GM18508 (cell line): ENCODE data around the gene STAT5A.

Source experiments
- ATAC-seq: cut with Tn5 transposase; IDR thresholded peaks from one replicate; pipeline ENCODE4 v1.9.1; 2021; ENCODE audit warnings: moderate number of reproducible peaks; ENCODE audit not compliant: insufficient read depth, unreplicated experiment

The STAT5A gene

GRCh38 chr17:42266918-42267766, 21.2 kb upstream of the STAT5A start:
- ATAC-seq: no peak

GRCh38 chr17:42268236-42268635, 20.1 kb upstream of the STAT5A start:
- no peak for ATAC-seq

- ATAC-seq: no peak
Observed at GRCh38 chr17:42270170-42270535, 18.1 kb upstream of the STAT5A start.

GRCh38 chr17:42270596-42270995, 17.7 kb upstream of the STAT5A start:
- ATAC-seq: no peak

GRCh38 chr17:42271006-42271778, 17.1 kb upstream of the STAT5A start:
- no peak for ATAC-seq

GRCh38 chr17:42271779-42272035, 16.6 kb upstream of the STAT5A start:
- ATAC-seq: no peak

GRCh38 chr17:42272162-42272907, 16.0 kb upstream of the STAT5A start:
- no peak for ATAC-seq

GRCh38 chr17:42273474-42274252, 14.6 kb upstream of the STAT5A start:
- no peak for ATAC-seq

- no peak for ATAC-seq
Observed at GRCh38 chr17:42274253-42274542, 14.1 kb upstream of the STAT5A start.

GRCh38 chr17:42274812-42275526, 13.3 kb upstream of the STAT5A start:
- ATAC-seq: no peak

- no peak for ATAC-seq
Observed at GRCh38 chr17:42275527-42276358, 12.6 kb upstream of the STAT5A start.

- ATAC-seq: no peak
Observed at GRCh38 chr17:42276359-42276608, 12.0 kb upstream of the STAT5A start, which contains the start of gene STAT5B. Gene STAT5B, minus strand, starts transcription at chr17:42276391. Its CDS starts 44,264 bp downstream, at chr17:42232127.

- no peak for ATAC-seq
Observed at GRCh38 chr17:42276609-42277341, 11.5 kb upstream of the STAT5A start.

- ATAC-seq: no peak
Observed at GRCh38 chr17:42277342-42277712, 11.0 kb upstream of the STAT5A start.

- no peak for ATAC-seq
Observed at GRCh38 chr17:42279776-42280630, 8.3 kb upstream of the STAT5A start.

GRCh38 chr17:42281571-42282096, 6.7 kb upstream of the STAT5A start:
- ATAC-seq: no peak

- no peak for ATAC-seq
Observed at GRCh38 chr17:42282478-42283080, 5.7 kb upstream of the STAT5A start.
